Endothelial cell of umbilical vein (primary cell): Measurements from ENCODE around the gene ALDOC. TPM values are rescaled to one million over a fixed set of nuclear protein-coding genes. Genes with fewer than 3 reads are reported as not detected.

Source experiments
- BruUV-seq: library from RNA; stranded (reverse); fragments of 400-500 nt; replicated peaks from 2 replicates; lab custom pipeline; 2021; lab: Mats Ljungman, UMichigan
- CTCF ChIA-PET: fragments of 300-600, 350-600 bp; sonication (Branson Sonifier 250); formaldehyde crosslinking; loops from one replicate; lab custom pipeline; 2021; ENCODE audit warnings: antibody characterized with exemption, inconsistent platforms; lab: Charles Lee
- POLR2A ChIA-PET: fragments of 300-600, 350-600 bp; sonication (Branson Sonifier 250); formaldehyde crosslinking; loops from one replicate; lab custom pipeline; 2021; ENCODE audit warnings: antibody characterized with exemption, inconsistent platforms; lab: Charles Lee
- DNase-seq: peaks from one replicate; pipeline ENCODE4 v3.0.0-alpha.2; 2011; ENCODE audit warnings: low read depth, low spot score
- FAIRE-seq: peaks from 2 replicates; lab custom pipeline; 2011; peaks lifted over from hg19 to GRCh38; lab: Jason Lieb, UNC
- H2AFZ ChIP-seq: 2 replicates; pipeline ENCODE4 v1.6.0; 2012; ENCODE audit warnings: low read depth, low read length, control low read depth, inconsistent platforms
- H3K27ac ChIP-seq: 2 replicates; pipeline ENCODE4 v1.5.1; 2011; ENCODE audit warnings: low read depth, mild to moderate bottlenecking, control low read depth, low read length, moderate library complexity; ENCODE audit not compliant: insufficient read depth
- H3K27me3 ChIP-seq, 2 experiments: 2 replicates each; pipeline versions ENCODE4 v1.6.0 to v1.6.1; 2011; ENCODE audit warnings: low read length in 2 of 2, mixed read lengths in 1 of 2; ENCODE audit not compliant: control insufficient read depth in 2 of 2, insufficient read depth in 2 of 2
- H3K36me3 ChIP-seq, 2 experiments: 2 replicates in 1 of 2; 3 replicates in 1 of 2; pipeline ENCODE4 v1.5.1; 2011; ENCODE audit warnings: low read length in 2 of 2, mild to moderate bottlenecking in 1 of 2, moderate library complexity in 1 of 2; ENCODE audit not compliant: control insufficient read depth in 2 of 2, insufficient read depth in 2 of 2; ENCODE audit errors: extremely low read depth in 1 of 2
- H3K4me1 ChIP-seq: 3 replicates; pipeline ENCODE4 v1.5.1; 2011; ENCODE audit warnings: mild to moderate bottlenecking, low read length; ENCODE audit not compliant: control insufficient read depth, insufficient read depth; ENCODE audit errors: extremely low read depth
- H3K4me2 ChIP-seq: 2 replicates; pipeline ENCODE4 v1.6.1; 2011; ENCODE audit warnings: low read length, control low read depth, mixed read lengths; ENCODE audit not compliant: insufficient read depth
- H3K4me3 ChIP-seq, 3 experiments: fragments of 200-600 bp in 1 of 3; sonication (generic), shearing (Covaris generic) in 1 of 3; replicated peaks in 1 of 3; 2 replicates each; pipeline ENCODE4 v1.5.1; 2011 to 2016; ENCODE audit warnings: control low read depth in 3 of 3, low read length in 3 of 3, mild to moderate bottlenecking in 2 of 3, inconsistent platforms in 1 of 3, low read depth in 1 of 3, moderate library complexity in 1 of 3; ENCODE audit not compliant: insufficient read depth in 1 of 3
- H3K79me2 ChIP-seq: 2 replicates; pipeline ENCODE4 v1.6.0; 2012; ENCODE audit warnings: low read length, inconsistent platforms; ENCODE audit not compliant: control insufficient read depth, insufficient read depth
- H3K9ac ChIP-seq: replicated peaks from 2 replicates; pipeline ENCODE3; 2011; ENCODE audit warnings: low read length, control low read depth; ENCODE audit not compliant: insufficient read depth; ENCODE audit errors: extremely low read depth
- H3K9me1 ChIP-seq: replicated peaks from 3 replicates; pipeline ENCODE4 v1.6.0; 2011; ENCODE audit warnings: mild to moderate bottlenecking, low read length; ENCODE audit not compliant: control insufficient read depth, insufficient read depth; ENCODE audit errors: extremely low read depth
- H3K9me3 ChIP-seq: replicated peaks from 2 replicates; pipeline ENCODE4 v1.5.1; 2012; ENCODE audit warnings: low read length, inconsistent platforms; ENCODE audit not compliant: control insufficient read depth, insufficient read depth
- H4K20me1 ChIP-seq: replicated peaks from 2 replicates; pipeline ENCODE3; 2011; ENCODE audit warnings: mild to moderate bottlenecking, low read length; ENCODE audit not compliant: control insufficient read depth, insufficient read depth; ENCODE audit errors: extremely low read depth
- EZH2 ChIP-seq: IDR thresholded peaks from 2 replicates; pipeline ENCODE4 v1.6.1; 2012; ENCODE audit warnings: borderline replicate concordance, low read depth, mild to moderate bottlenecking, moderate library complexity, low read length, inconsistent platforms; ENCODE audit not compliant: severe bottlenecking
- FOS ChIP-seq: IDR thresholded peaks from 2 replicates; pipeline ENCODE4 v1.6.1; 2011; ENCODE audit warnings: mild to moderate bottlenecking, low read length, moderate library complexity, borderline replicate concordance; ENCODE audit not compliant: insufficient read depth
- GATA2 ChIP-seq: IDR thresholded peaks from 2 replicates; pipeline ENCODE4 v1.7.0; 2011; ENCODE audit warnings: low read depth, mild to moderate bottlenecking, moderate library complexity, mixed read lengths, low read length; ENCODE audit not compliant: insufficient read length, insufficient read depth
- JUN ChIP-seq: IDR thresholded peaks from 2 replicates; pipeline ENCODE4 v1.6.1; 2011; ENCODE audit warnings: borderline replicate concordance, low read depth; ENCODE audit not compliant: insufficient read length, insufficient read depth
- MYC ChIP-seq: IDR thresholded peaks from one replicate; pipeline ENCODE4 v1.6.1; 2011; ENCODE audit warnings: mild to moderate bottlenecking, low read depth, low read length
- POLR2A ChIP-seq: IDR thresholded peaks from 2 replicates; pipeline ENCODE4 v1.6.1; 2012; ENCODE audit warnings: low read depth, mild to moderate bottlenecking, control low read depth, low read length
- POLR2AphosphoS5 ChIP-seq: IDR thresholded peaks from 2 replicates; pipeline ENCODE4 v1.6.1; 2012; ENCODE audit warnings: low read depth, mild to moderate bottlenecking, control low read depth, low read length, moderate library complexity; ENCODE audit not compliant: insufficient read depth
- dilution Hi-C: fragments of 300-500 bp; cut with MboI; formaldehyde crosslinking; loops from one replicate; pipeline ENCODE4 v1.15.0; 2019; ENCODE audit warnings: low sequenced_read_pairs; ENCODE audit not compliant: extremely low pct_ligation_motif_present
- intact Hi-C: fragments of 100-400 bp; cut with micrococcal nuclease; formaldehyde crosslinking; loops from one replicate; pipeline ENCODE4 v1.10.0; 2022
- polyA plus RNA-seq, 4 experiments: library from polyadenylated mRNA; depleted of rRNA in 3 of 4; stranded (reverse) in 3 of 4; unstranded in 1 of 4; fragments of >200 nt; gene quantifications; 2 replicates each; pipeline versions ENCODE4 v1.2.1 to v1.2.3, GENCODE V29; 2011 to 2012; ENCODE audit warnings: missing spikeins in 1 of 4
- total RNA-seq: library from RNA; stranded (reverse); gene quantifications from 2 replicates; pipeline ENCODE4 v1.2.3, GENCODE V29; 2021
- TF ChIP-seq, protein P1 (sequence below), 2 donors: IDR thresholded peaks; 1 replicate in 1 of 2; 2 replicates in 1 of 2; pipeline ENCODE4 v1.5.1; 2011; ENCODE audit warnings: low read length in 2 of 2, mild to moderate bottlenecking in 2 of 2, moderate library complexity in 2 of 2, control low read depth in 1 of 2, inconsistent platforms in 1 of 2, low read depth in 1 of 2; ENCODE audit not compliant: insufficient read depth in 1 of 2; ENCODE audit errors: extremely low read depth in 1 of 2
- TF ChIP-seq, protein P2 (sequence below): IDR thresholded peaks from 2 replicates; pipeline ENCODE4 v1.6.1; 2011; ENCODE audit not compliant: insufficient read depth, insufficient read length

Gene ALDOC
- total and polyA plus RNA-seq, 2 donors (not counting 3 experiments of a cell fraction or from before 2014, with no cell fraction given), result 7.2 to 18.9 TPM

DNA sequence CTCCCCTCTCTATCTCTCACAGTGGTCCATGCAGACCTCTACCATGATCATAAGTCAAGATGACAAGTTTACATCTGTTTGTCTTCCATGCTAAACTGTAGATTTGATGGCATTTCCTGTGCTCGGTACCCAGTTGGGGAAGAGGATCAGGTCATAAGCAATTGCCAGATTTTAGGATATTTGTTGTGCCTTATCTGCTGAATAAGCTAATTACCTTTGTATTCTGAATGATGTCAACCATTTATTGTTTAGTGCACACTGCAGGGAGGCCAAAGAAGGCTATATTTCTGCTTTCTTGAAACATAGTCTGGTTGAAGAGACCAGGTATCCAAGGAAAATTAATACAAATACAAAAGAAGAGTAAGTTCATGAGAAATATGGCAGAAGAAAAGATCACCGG is 5.8 kb upstream of the ALDOC start:
- no peak overlapping the region for H3K4me3 ChIP-seq
- H3K9me3 ChIP-seq, result no peaks in the 10 kb centered on the region
- FAIRE-seq (no peak), DNase-seq (no peak)
- no peaks in the 10 kb centered on the region for H3K4me1 ChIP-seq
- BruUV-seq, result no TSS peak
- no peaks in the 10 kb centered on the region for H4K20me1 ChIP-seq
- no peaks in the 10 kb centered on the region for H3K27me3 ChIP-seq
- peaks cover 21 to 36% of the 10 kb centered on the region in 2 experiments for H3K36me3 ChIP-seq
- intact Hi-C loops (no loop called here), dilution Hi-C loops (no loop called here)
- H3K79me2 ChIP-seq, result no peaks in the 10 kb centered on the region
- TF ChIP-seq JUN (no peak), FOS (no peak), MYC (no peak), POLR2AphosphoS5 (no peak), GATA2 (no peak), EZH2 (no peak), POLR2A (no peak)
- TF ChIP-seq, protein P1, sequence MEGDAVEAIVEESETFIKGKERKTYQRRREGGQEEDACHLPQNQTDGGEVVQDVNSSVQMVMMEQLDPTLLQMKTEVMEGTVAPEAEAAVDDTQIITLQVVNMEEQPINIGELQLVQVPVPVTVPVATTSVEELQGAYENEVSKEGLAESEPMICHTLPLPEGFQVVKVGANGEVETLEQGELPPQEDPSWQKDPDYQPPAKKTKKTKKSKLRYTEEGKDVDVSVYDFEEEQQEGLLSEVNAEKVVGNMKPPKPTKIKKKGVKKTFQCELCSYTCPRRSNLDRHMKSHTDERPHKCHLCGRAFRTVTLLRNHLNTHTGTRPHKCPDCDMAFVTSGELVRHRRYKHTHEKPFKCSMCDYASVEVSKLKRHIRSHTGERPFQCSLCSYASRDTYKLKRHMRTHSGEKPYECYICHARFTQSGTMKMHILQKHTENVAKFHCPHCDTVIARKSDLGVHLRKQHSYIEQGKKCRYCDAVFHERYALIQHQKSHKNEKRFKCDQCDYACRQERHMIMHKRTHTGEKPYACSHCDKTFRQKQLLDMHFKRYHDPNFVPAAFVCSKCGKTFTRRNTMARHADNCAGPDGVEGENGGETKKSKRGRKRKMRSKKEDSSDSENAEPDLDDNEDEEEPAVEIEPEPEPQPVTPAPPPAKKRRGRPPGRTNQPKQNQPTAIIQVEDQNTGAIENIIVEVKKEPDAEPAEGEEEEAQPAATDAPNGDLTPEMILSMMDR (IDR thresholded peaks at IDR 0.05; ENCODE audit: extremely low read depth in 1 of 2, insufficient read depth in 1 of 2, low read depth in 1 of 2, low read length in 2 of 2), result no peak
- TF ChIP-seq, protein P2, sequence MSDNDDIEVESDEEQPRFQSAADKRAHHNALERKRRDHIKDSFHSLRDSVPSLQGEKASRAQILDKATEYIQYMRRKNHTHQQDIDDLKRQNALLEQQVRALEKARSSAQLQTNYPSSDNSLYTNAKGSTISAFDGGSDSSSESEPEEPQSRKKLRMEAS, result no peak
- H2AFZ ChIP-seq, result no peak overlapping the region
- H3K9me1 ChIP-seq, result no peaks in the 10 kb centered on the region
- no peak overlapping the region for H3K4me2 ChIP-seq
- ChIA-PET CTCF (no interaction called here), POLR2A (no interaction called here)
- H3K9ac ChIP-seq, result no peak overlapping the region
- no peak overlapping the region for H3K27ac ChIP-seq
